ENCODE results near the gene KREMEN1.
"Not testable (repeated sequence)": the region's sequence is repeated elsewhere in the genome, so short reads cannot be mapped to it uniquely, and the experiment has no call there.

The KREMEN1 gene

DNA sequence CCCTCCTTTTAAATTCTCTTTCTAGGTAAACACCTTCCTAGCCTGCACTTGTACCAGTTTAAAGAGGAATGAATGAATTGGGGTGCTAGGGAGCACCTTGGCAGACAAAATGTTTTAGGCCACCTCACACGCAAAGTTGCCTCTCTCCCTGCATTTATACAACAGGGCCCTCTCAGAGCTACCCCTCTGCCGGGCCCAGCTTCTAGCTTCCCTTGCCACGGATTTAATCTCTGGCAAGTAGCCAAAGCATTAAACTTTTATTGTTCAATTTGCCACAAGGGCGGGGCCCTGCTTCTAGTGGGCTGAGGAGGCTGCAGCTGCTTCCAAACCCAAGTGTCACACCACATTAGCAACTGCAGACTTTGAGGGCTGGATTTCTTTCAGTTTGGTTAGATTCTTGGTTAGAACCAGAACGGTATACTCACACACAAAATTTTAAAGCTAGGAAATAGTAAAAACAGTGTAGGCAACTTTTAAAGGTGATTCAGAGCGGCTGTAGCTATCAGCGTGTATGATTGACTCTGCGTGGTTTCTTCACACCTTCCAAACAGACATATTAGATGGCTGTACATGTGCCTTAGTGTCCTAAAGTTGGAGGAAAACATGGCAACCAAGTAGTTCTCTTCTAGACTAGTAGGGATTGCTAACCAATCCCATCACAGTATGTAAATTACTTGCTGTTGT lies 6.5 kb downstream of the KREMEN1 start:
- DNase-seq = peak; percentile 43 to 67
- TF ChIP-seq GATA1 (IDR thresholded peaks at IDR 0.05; ENCODE audit: low read depth, low read length) (no peak), POLR2A (IDR thresholded peaks at IDR 0.05; ENCODE audit: low read length) (no peak)

DNA sequence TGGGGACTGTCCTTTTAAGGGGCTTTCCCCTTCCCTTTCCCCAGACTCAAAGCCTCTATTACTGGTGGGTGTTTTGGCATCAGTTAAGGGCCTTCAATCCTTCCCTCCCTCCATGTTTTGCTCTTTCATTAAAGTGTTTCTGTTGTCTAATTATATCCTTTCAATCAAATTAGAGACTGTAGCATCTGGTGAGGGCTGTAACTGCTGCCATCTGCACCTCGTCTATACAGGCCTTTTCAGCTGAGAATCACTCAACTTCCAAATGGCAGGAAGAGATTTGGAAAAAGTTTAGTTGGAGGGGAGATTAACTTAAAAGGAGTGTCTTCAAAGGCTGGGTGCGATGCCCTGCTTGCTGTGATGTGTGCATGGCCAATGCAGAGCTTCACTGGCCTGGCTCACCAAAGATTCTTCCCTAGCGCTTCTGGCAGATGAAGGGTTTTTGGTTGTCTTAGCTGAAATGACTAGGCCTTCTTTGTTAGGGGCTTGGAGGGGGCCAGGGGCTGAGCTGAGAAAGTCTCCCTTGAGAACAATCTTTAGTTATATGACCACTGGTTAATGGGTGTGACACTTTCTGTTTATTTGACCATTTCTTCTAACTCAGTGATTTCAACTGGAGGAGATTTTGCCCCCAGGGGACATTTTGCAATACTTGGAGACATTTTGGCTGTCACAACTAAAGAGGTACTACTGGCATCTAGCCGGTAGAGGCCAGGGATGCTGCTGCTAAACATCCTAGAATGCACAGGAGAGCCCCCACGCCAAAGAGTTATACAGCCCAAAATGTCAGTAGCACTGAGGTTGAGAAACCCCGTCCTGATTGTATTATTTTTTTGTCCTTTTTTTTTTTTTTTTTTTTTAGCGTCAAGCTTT lies 7.5 kb downstream of the KREMEN1 start:
- TF ChIP-seq GATA1 (IDR thresholded peaks at IDR 0.05; ENCODE audit: low read depth, low read length) = no peak
- TF ChIP-seq POLR2A (IDR thresholded peaks at IDR 0.05; ENCODE audit: low read length) = no peak
- DNase-seq = no peak

DNA sequence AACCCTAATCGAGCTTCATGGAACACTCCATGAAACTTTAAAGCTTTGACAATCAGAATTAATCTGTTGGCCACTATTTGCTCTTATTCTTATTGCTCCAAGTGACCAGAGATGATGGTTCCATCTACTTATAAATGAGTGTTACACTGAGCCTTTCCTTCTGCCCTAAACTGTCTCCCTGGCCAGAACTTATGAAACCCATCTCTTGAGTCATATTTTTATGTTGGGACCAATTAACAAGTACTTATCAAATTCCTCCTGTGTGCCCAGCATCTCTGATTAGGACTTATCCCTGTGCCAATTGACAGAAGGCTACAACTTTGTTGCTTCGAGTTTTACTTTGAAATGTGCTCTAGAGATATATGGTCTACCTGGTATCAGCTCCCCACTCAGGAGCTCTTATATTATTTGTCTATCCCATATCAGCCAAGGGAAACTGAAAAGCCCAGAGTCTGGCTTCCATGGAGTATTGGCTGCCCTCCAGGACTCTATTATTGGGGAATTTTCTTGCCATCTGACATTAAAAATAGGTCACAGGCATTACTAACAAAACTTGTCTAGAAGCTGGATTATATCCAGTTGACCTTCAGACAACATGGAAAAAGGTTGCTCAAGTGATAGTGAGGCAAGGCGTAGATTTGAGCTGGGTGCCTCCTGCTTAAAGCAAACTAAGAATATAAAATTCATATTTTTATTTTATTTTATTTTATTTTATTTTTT lies 8.8 kb downstream of the KREMEN1 start:
- DNase-seq = no peak

DNA sequence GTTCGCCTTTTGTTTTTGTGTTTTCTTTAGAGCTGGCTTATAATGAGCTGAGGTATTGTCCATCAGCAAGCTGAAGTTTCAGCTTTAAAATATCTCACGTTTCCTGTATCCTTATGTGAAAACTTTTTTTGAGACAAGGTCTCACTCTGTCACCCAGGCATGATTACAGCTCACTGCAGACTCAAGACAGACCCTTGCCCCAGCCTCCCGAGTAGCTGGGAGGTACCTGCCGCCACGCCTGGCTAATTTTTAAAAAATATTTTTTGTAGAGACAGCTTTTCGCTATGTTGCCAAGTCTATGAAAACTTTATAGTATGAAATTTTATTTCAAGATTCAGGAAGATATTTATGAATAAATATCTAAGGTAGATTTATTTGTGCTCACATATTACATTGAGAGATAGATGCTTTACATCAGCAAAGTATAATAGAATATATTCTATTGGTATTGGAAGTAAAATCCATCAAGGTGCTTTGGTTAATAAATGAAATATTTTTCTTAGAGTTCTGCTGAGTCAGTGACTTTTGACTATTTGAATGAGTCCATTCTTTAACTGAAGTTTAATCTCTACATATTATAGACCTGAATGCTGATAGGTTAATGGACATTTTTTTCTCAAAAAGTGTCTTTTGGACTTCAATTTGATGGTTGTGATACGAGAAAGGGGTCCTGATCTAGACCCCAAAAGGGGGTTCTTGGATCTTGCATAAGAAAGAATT lies 10.2 kb downstream of the KREMEN1 start:
- DNase-seq = no peak
- TF ChIP-seq POLR2A (IDR thresholded peaks at IDR 0.05; ENCODE audit: low read length) = no peak
- TF ChIP-seq GATA1 (IDR thresholded peaks at IDR 0.05; ENCODE audit: low read depth, low read length) = no peak

More for the DNA sequence above, 8.8 kb downstream of the KREMEN1 start:
- TF ChIP-seq POLR2A (IDR thresholded peaks at IDR 0.05; ENCODE audit: low read length) = no peak
- no peak for TF ChIP-seq GATA1 (IDR thresholded peaks at IDR 0.05; ENCODE audit: low read depth, low read length)

DNA sequence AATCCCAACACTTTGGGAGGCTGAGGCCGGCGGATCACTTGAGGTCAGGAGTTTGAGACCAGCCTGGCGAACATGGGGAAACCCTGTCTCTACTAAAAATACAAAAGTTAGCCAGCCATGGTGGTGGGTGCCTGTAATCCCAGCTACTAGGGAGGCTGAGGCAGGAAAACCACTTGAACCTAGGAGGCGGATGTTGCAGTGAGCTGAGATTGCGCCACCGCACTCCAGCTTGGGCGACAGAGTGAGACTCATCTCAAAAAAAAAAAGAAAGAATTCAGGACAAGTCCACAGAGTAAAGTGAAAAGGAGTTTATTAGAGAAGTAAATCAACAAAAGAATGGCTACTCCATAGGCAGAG lies 10.7 kb downstream of the KREMEN1 start:
- not testable (repeated sequence) for DNase-seq

DNA sequence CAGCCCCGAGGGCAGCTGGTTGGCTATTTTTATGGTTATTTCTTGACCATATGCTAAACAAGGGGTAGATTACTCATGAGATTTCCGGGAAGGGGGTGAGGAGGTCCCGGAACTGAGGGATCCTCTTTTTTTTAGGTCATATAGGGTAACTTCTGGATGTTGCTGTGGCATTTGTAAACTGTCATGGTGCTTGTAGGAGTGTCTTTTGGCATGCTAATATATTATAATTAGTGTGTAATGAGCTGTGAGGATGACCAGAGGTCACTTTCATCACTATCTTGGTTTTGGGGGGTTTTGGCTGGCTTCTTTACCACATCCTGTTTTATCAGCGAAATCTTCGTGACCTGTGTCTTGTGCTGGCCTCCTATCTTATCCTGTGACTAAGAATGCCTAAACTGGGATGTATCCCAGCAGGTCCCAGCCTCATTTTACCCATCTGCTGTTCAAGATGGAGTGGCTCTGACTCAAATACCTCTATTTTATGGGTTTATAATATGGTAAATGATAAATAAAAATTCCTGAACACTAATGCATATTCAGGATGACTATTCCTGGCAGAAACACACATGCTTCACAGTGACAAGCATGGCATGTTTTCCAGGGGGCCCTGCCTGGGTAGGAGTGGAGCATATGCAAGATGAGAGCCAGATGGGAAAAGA lies 11.2 kb downstream of the KREMEN1 start:
- TF ChIP-seq POLR2A (IDR thresholded peaks at IDR 0.05; ENCODE audit: low read length) = no peak
- TF ChIP-seq GATA1 (IDR thresholded peaks at IDR 0.05; ENCODE audit: low read depth, low read length) = no peak

DNA sequence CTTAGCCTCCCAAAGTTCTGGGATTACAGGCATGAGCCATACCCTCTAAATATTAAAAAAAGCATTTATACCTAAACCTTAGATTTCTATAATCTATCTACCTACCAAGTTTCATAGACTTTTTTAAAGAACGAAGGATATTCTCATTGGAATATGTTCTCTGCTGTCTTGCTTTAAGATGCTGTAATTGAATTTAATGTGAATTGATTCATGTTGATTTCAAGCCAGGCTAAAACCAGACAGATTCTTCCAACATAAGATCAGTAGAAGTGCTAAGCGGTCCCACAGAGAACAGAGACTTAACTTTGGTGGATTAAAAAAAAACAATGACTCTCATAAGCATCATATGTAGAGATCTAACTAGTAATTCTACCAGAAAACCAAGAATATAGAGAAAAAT lies 14.2 kb downstream of the KREMEN1 start:
- no peak for DNase-seq
- TF ChIP-seq POLR2A (IDR thresholded peaks at IDR 0.05; ENCODE audit: low read length) = no peak
- no peak for TF ChIP-seq GATA1 (IDR thresholded peaks at IDR 0.05; ENCODE audit: low read depth, low read length)

More for the DNA sequence above, 11.2 kb downstream of the KREMEN1 start:
- DNase-seq = no peak

DNA sequence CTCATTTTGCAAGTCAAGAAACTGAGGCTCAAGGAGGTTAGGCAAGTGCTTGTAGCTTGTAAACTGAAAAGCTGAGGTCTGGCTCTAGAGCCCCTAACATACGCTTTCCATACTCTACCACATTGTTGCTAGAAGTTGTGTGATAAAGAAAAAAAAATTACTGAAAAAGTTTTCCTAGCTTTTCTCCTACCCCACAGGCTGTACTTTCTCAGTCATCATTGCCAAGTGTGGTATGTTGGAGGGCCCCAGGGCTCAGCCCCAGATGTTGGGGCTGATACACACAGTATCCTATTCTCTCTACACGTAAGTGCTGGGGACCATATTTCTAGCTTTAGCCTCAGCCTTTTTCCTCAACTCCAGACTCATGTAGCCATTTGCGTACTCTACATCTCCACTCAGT lies 16.0 kb downstream of the KREMEN1 start:
- TF ChIP-seq GATA1 (IDR thresholded peaks at IDR 0.05; ENCODE audit: low read depth, low read length) = no peak
- no peak for TF ChIP-seq POLR2A (IDR thresholded peaks at IDR 0.05; ENCODE audit: low read length)
- DNase-seq = peak; percentile 49 to 53

DNA sequence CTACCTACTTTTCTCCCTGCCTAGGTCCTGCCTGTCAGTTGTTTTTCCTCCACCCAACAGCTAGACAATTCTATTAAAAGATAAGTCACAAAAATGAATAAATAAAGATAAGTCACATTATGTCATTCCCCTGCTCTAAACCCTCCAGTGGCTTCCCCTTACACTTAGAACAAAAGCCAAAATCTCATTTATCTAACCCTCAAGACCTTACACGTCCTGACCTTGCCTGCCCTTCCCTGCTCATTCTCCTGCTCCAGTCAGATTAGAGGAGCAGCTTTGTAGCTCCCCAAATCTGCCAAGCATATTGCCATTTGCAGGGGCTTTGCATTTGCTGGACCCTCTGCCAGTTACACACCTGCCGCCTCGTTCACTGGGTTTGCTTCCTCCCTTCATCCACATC lies 16.7 kb downstream of the KREMEN1 start:
- TF ChIP-seq POLR2A (IDR thresholded peaks at IDR 0.05; ENCODE audit: low read length) (no peak), GATA1 (IDR thresholded peaks at IDR 0.05; ENCODE audit: low read depth, low read length) (no peak)
- DNase-seq = peak; percentile 45 to 80

DNA sequence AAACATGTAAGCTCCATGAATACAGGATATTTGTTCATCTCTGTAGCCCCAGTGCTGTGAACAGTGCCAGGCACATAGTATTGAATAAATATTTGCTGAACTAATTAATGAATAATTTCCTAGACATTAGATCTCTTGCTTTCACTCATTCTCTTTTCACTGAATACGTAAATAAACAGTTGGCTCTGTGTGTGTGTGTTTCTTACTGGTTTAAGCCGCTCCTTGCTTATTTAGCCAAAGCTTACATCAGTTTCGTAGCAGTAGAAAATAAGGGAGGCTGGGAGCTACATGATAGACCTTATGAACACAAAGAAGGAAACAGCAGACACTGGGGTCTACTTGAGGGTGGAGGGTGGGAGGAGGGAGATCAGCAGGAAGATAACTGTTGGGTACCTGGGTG lies 17.2 kb downstream of the KREMEN1 start:
- TF ChIP-seq POLR2A (IDR thresholded peaks at IDR 0.05; ENCODE audit: low read length) = no peak
- no peak for DNase-seq

DNA sequence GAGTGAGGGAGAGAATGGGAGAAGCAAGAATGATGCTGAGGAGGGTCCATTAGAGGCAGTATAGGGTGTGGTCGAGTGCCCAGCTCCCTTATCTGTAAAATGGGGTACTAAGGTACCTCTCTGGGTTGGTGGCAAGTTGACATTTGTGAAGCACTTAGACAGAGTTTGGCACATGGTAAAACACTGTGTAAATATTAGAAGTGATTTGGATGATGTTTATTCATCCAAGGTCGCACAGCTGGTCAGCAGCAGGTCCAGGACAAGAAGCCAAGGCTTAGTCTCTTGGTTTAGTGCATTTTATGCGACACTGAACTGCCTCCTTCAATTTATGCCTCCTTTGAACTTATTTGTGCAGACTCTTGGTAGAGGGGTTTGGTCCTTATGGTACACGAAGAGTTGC lies 19.4 kb downstream of the KREMEN1 start:
- DNase-seq = peak in 1 of 2 experiments; percentile 14
- no peak for TF ChIP-seq GATA1 (IDR thresholded peaks at IDR 0.05; ENCODE audit: low read depth, low read length)
- no peak for TF ChIP-seq POLR2A (IDR thresholded peaks at IDR 0.05; ENCODE audit: low read length)

DNA sequence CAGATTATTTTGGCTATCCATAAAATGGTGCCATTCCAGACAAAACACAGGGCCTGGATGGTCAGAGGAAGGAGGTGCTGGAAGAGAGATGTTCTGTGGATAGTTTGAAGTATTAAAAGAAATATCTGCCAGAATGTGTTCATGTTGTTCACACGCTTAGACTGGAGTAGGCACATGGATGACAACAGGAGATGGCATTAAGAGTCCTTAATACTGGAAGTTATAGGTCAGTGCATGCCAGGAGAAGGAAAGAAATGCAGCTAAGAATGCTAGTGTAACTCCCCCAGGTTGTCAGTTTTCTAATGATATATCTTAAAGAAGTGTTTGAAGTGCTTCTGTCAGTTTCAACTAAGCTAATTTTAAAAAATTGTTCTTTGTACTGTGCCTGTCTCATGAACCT lies 20.2 kb downstream of the KREMEN1 start:
- no peak for TF ChIP-seq POLR2A (IDR thresholded peaks at IDR 0.05; ENCODE audit: low read length)

DNA sequence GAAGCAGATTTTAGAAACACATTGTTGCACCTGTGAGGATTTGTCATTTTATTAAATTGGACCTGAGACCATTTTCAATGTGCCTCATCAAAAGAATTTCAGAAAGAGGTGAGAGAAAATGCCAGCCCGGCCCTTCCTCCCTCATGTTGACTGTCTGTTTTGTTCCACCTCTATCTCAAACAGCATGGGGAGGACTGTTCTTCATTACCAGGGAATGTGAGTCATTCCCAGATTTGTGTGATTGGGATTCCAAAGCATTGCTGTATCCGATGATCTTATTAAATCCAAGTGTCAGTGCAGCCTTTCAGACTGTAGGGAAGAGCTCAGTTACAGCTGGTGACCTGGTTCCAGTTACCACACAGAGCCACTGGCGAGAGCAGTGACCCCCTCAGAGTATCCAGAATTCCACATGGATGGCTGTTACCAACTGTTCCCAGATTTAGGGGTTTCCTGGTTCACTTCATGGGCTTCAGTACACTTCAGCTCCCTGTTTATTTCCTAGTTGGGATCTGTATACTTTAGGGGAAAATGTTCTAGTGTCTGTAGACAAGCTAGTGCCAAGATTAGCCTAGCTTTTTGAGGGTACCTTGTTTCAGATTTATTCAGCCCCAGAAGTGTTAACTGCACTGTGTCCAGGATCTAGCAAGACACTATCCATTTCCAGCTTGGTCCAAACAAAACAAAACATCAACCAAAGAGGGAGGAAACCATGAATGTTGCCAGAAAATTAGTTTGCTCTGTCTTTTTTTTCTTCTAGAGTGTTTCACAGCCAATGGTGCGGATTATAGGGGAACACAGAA lies 20.9 kb downstream of the KREMEN1 start:
- TF ChIP-seq POLR2A (IDR thresholded peaks at IDR 0.05; ENCODE audit: low read length) = no peak
- TF ChIP-seq GATA1 (IDR thresholded peaks at IDR 0.05; ENCODE audit: low read depth, low read length) = no peak
- DNase-seq = no peak

More for the DNA sequence above, 20.2 kb downstream of the KREMEN1 start:
- no peak for DNase-seq

Measured in erythroblast (primary cell).